Measurements from ENCODE around the gene SETD1B.

Gene SETD1B

GRCh38 chr12:121814429-121815119 is 10.8 kb downstream of the SETD1B start:
- no peak for TF ChIP-seq CTCF (IDR thresholded peaks at IDR 0.05; ENCODE audit: insufficient read depth, low read depth, low read length, missing control alignments)
- H3K4me3 ChIP-seq (ENCODE audit: low read depth, low read length), result no peak overlapping the region
- DNase-seq (ENCODE audit: low read depth), result no peak

GRCh38 chr12:121815263-121815662 is 11.5 kb downstream of the SETD1B start:
- DNase-seq (ENCODE audit: low read depth), result no peak
- no peak overlapping the region for H3K4me3 ChIP-seq (ENCODE audit: low read depth, low read length)
- no peak for TF ChIP-seq CTCF (IDR thresholded peaks at IDR 0.05; ENCODE audit: insufficient read depth, low read depth, low read length, missing control alignments)

GRCh38 chr12:121816925-121817647 is 13.3 kb downstream of the SETD1B start:
- no peak for TF ChIP-seq CTCF (IDR thresholded peaks at IDR 0.05; ENCODE audit: insufficient read depth, low read depth, low read length, missing control alignments)
- DNase-seq (ENCODE audit: low read depth), result no peak
- no peak overlapping the region for H3K4me3 ChIP-seq (ENCODE audit: low read depth, low read length)

GRCh38 chr12:121817648-121818043 is 13.8 kb downstream of the SETD1B start:
- DNase-seq (ENCODE audit: low read depth), result no peak
- no peak for TF ChIP-seq CTCF (IDR thresholded peaks at IDR 0.05; ENCODE audit: insufficient read depth, low read depth, low read length, missing control alignments)
- H3K4me3 ChIP-seq (ENCODE audit: low read depth, low read length), result no peak overlapping the region

GRCh38 chr12:121819212-121819949 is 15.6 kb downstream of the SETD1B start:
- no peak overlapping the region for H3K4me3 ChIP-seq (ENCODE audit: low read depth, low read length)
- DNase-seq (ENCODE audit: low read depth), result no peak
- no peak for TF ChIP-seq CTCF (IDR thresholded peaks at IDR 0.05; ENCODE audit: insufficient read depth, low read depth, low read length, missing control alignments)

GRCh38 chr12:121820056-121820455 is 16.2 kb downstream of the SETD1B start:
- TF ChIP-seq CTCF (IDR thresholded peaks at IDR 0.05; ENCODE audit: insufficient read depth, low read depth, low read length, missing control alignments), result no peak
- no peak overlapping the region for H3K4me3 ChIP-seq (ENCODE audit: low read depth, low read length)
- DNase-seq (ENCODE audit: low read depth), result no peak
